Suprapubic skin (tissue), 4 donors: Measurements from ENCODE around the gene DTNB. TPM values are rescaled to one million over a fixed set of nuclear protein-coding genes. Genes with fewer than 3 reads are reported as not detected.

Source experiments
- DNase-seq, 2 donors: peaks; one replicate each; pipeline ENCODE4 v3.0.0-alpha.2; 2019; ENCODE audit warnings: low spot score in 2 of 2
- H3K27ac ChIP-seq: fragments of 200-600 bp; sonication (generic); one replicate; pipeline ENCODE4 v1.5.1; 2019
- H3K27me3 ChIP-seq: fragments of 200-600 bp; sonication (generic); one replicate; pipeline ENCODE4 v1.5.1; 2019
- H3K36me3 ChIP-seq: fragments of 200-600 bp; sonication (generic); one replicate; pipeline ENCODE4 v1.5.1; 2019
- H3K4me1 ChIP-seq: fragments of 200-600 bp; sonication (generic); one replicate; pipeline ENCODE4 v1.5.1; 2019
- H3K4me3 ChIP-seq: fragments of 200-600 bp; sonication (generic); one replicate; pipeline ENCODE4 v1.5.1; 2019; ENCODE audit warnings: mild to moderate bottlenecking
- H3K9me3 ChIP-seq: fragments of 200-600 bp; sonication (generic); one replicate; pipeline ENCODE4 v1.5.1; 2019
- CTCF ChIP-seq, 2 donors: fragments of 200-600 bp in 1 of 2; fragments of 450-650 bp in 1 of 2; sonication (generic) in 1 of 2; IDR thresholded peaks; one replicate each; pipeline ENCODE4 v1.5.1; 2016 to 2019; ENCODE audit warnings: antibody characterized with exemption in 2 of 2, mild to moderate bottlenecking in 1 of 2, moderate library complexity in 1 of 2
- EP300 ChIP-seq: sonication (generic); formaldehyde crosslinking; IDR thresholded peaks from one replicate; pipeline ENCODE4 v1.6.1; 2017; ENCODE audit warnings: antibody characterized with exemption
- POLR2A ChIP-seq, 2 donors: fragments of 450-650 bp; IDR thresholded peaks; one replicate each; pipeline ENCODE4 v1.6.1; 2017; ENCODE audit warnings: antibody characterized with exemption in 2 of 2, mild to moderate bottlenecking in 2 of 2, moderate library complexity in 2 of 2
- POLR2AphosphoS5 ChIP-seq, 3 donors: sonication (generic); formaldehyde crosslinking; IDR thresholded peaks; one replicate each; pipeline ENCODE4 v1.6.1; 2017; ENCODE audit warnings: antibody characterized with exemption in 3 of 3
- WGBS: methylation state at CpG from one replicate; pipeline ENCODE4 v1.1.5; 2018; 5-methylcytosine and 5-hydroxymethylcytosine counted together
- total RNA-seq, 4 donors: library from RNA; depleted of rRNA; stranded (reverse); fragments of >200 nt; gene quantifications; one replicate each; pipeline ENCODE4 v1.1.0, GENCODE V29; 2016

DTNB gene
- total RNA-seq, 4 donors from 2014 or later, result 11.8 to 40.1 (median 24.1) TPM

GRCh38 chr2:25589676-25590205 is 83.6 kb downstream of the DTNB start:
- H3K9me3 ChIP-seq, result no peaks in the 10 kb centered on the region
- WGBS, result 93% methylated on average over 10 of the region's 13 CpGs

GRCh38 chr2:25588576-25588975 is 84.8 kb downstream of the DTNB start:
- DNase-seq, result no peak
- Histone ChIP-seq H3K36me3 (no peaks in the 10 kb centered on the region), H3K4me3 (no peak overlapping the region), H3K27me3 (no peaks in the 10 kb centered on the region), H3K27ac (no peak overlapping the region), H3K9me3 (no peaks in the 10 kb centered on the region), H3K4me1 (peaks cover 4% of the 10 kb centered on the region)
- WGBS, result 89% methylated on average over 4 of the region's 4 CpGs
- TF ChIP-seq POLR2A (IDR thresholded peaks at IDR 0.05), result no peak
- TF ChIP-seq CTCF (IDR thresholded peaks at IDR 0.05), result no peak
- no peak for TF ChIP-seq EP300
- TF ChIP-seq POLR2AphosphoS5 (IDR thresholded peaks at IDR 0.05), result no peak

More at GRCh38 chr2:25589676-25590205, 83.6 kb downstream of the DTNB start:
- no peaks in the 10 kb centered on the region for H3K36me3 ChIP-seq
- H3K27ac ChIP-seq, result no peak overlapping the region
- TF ChIP-seq CTCF (IDR thresholded peaks at IDR 0.05) (no peak), EP300 (no peak), POLR2AphosphoS5 (IDR thresholded peaks at IDR 0.05) (no peak), POLR2A (IDR thresholded peaks at IDR 0.05) (no peak)
- no peaks in the 10 kb centered on the region for H3K27me3 ChIP-seq
- no peak for DNase-seq
- H3K4me1 ChIP-seq, result peaks cover 4% of the 10 kb centered on the region
- no peak overlapping the region for H3K4me3 ChIP-seq

- peaks cover 4% of the 10 kb centered on the region for H3K4me1 ChIP-seq
- TF ChIP-seq EP300, result no peak
- no peak overlapping the region for H3K27ac ChIP-seq
- no peaks in the 10 kb centered on the region for H3K27me3 ChIP-seq
- WGBS, result 75% methylated on average over 4 of the region's 4 CpGs
- H3K4me3 ChIP-seq, result no peak overlapping the region
- H3K9me3 ChIP-seq, result no peaks in the 10 kb centered on the region
- DNase-seq, result no peak
- H3K36me3 ChIP-seq, result no peaks in the 10 kb centered on the region
Observed at GRCh38 chr2:25587361-25587760, 86.0 kb downstream of the DTNB start.

- no peaks in the 10 kb centered on the region for H3K36me3 ChIP-seq
- H3K4me1 ChIP-seq, result peaks cover 4% of the 10 kb centered on the region
- no peak overlapping the region for H3K4me3 ChIP-seq
- H3K27me3 ChIP-seq, result no peaks in the 10 kb centered on the region
- TF ChIP-seq EP300, result no peak
- TF ChIP-seq POLR2A (IDR thresholded peaks at IDR 0.05), result no peak
- no peak for TF ChIP-seq CTCF (IDR thresholded peaks at IDR 0.05)
- TF ChIP-seq POLR2AphosphoS5 (IDR thresholded peaks at IDR 0.05), result no peak
- no peak overlapping the region for H3K27ac ChIP-seq
- WGBS, result 69% methylated on average over 4 of the region's 4 CpGs
- no peak for DNase-seq
- no peaks in the 10 kb centered on the region for H3K9me3 ChIP-seq
Observed at GRCh38 chr2:25586726-25587144, 86.6 kb downstream of the DTNB start.

- no peak for DNase-seq
- WGBS, result 64% methylated on average over 3 of the region's 3 CpGs
- Histone ChIP-seq H3K27ac (no peak overlapping the region), H3K9me3 (no peaks in the 10 kb centered on the region), H3K36me3 (no peaks in the 10 kb centered on the region), H3K4me3 (no peak overlapping the region), H3K4me1 (peaks cover 4% of the 10 kb centered on the region), H3K27me3 (no peaks in the 10 kb centered on the region)
- TF ChIP-seq EP300 (no peak), POLR2A (IDR thresholded peaks at IDR 0.05) (no peak), CTCF (IDR thresholded peaks at IDR 0.05) (no peak), POLR2AphosphoS5 (IDR thresholded peaks at IDR 0.05) (no peak)
Observed at GRCh38 chr2:25585189-25585588, 88.2 kb downstream of the DTNB start.
